Raji (cell line): Measurements from ENCODE around the gene CYP4F3.

Experiments used
- POLR2A ChIP-seq: IDR thresholded peaks from 2 replicates; pipeline ENCODE4 v1.6.1; 2011; ENCODE audit warnings: low read depth, low read length, control low read depth; ENCODE audit not compliant: insufficient read depth

The CYP4F3 gene

DNA sequence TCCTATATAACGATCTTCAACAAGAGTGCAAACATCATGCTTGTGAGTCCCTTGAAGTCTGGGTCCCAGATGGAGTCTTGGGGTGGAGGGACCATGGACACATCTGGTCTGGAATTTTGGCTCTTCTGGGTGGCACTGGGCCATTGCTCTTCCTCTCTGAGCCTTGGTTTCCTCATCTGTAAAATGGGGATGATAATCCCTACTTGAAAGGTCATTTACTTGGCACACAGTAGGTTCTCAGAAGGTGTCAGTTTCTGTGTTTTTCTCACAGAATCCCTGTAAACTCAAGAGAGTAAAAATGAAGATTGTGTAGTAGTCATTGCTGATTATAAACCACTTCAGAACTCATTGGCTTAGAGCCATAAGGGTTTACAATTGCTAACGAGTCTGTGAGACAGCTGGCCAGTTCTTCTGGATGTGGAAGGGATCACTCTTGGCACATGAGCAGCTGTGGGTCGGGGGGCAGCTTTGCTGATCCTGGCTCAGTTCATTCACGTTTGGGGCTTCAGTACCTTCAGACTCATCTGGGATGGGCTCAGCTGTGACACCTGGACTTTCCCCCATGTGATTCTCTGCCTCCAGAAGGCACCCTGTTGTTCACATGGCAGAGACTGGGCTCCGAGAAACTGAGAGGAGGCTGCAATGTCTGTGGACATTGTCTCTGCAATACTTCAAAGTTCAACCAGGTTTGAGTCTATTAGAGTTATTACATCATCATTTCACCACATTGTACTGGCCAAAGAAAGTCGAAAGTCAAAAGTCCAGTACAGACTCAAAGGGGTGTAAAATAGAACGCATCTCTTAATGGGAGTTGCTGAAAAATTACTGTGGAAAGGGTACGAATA, 40.0 kb downstream of the CYP4F3 start:
- no peak for TF ChIP-seq POLR2A

DNA sequence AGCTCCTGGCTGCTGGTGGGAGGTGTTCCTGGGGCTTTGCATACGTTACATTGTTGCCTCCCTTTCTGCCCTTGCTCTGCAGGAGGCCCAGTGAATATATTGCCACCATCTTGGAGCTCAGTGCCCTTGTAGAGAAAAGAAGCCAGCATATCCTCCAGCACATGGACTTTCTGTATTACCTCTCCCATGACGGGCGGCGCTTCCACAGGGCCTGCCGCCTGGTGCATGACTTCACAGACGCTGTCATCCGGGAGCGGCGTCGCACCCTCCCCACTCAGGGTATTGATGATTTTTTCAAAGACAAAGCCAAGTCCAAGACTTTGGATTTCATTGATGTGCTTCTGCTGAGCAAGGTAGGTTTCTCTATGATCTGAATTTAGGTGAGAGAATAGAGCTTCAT, 42.7 kb downstream of the CYP4F3 start:
- no peak for TF ChIP-seq POLR2A

DNA sequence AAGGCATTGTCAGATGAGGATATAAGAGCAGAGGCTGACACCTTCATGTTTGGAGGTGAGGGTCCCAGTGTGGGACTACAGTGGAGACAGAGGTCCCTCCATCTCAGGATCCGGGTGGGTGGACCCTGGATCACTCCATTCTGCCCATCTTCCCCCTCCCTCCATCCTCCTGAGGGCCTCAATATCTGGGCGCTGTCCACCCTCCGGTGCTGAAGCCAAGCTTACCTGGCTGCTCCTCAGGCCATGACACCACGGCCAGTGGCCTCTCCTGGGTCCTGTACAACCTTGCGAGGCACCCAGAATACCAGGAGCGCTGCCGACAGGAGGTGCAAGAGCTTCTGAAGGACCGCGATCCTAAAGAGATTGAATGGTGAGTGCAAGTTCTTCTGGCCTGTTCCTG, 44.1 kb downstream of the CYP4F3 start:
- no peak for TF ChIP-seq POLR2A

DNA sequence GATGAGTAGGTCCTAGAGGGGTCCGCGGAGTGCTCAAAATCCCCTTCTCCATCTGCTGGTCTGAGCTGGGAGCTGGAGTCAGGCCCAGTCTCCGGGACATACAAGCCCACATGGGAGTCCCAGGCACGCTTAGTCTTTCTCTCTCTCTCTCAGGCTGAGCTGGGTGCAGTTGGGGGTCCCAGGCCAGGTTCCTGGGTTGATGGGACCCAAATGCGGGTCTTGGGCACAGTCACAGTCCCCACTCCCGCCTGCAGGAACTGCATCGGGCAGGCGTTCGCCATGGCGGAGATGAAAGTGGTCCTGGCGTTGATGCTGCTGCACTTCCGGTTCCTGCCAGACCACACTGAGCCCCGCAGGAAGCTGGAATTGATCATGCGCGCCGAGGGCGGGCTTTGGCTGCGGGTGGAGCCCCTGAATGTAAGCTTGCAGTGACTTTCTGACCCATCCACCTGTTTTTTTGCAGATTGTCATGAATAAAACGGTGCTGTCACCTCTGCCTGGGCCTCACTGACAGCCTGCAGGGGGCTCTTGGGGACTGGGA, 56.0 kb downstream of the CYP4F3 start:
- TF ChIP-seq POLR2A = no peak

DNA sequence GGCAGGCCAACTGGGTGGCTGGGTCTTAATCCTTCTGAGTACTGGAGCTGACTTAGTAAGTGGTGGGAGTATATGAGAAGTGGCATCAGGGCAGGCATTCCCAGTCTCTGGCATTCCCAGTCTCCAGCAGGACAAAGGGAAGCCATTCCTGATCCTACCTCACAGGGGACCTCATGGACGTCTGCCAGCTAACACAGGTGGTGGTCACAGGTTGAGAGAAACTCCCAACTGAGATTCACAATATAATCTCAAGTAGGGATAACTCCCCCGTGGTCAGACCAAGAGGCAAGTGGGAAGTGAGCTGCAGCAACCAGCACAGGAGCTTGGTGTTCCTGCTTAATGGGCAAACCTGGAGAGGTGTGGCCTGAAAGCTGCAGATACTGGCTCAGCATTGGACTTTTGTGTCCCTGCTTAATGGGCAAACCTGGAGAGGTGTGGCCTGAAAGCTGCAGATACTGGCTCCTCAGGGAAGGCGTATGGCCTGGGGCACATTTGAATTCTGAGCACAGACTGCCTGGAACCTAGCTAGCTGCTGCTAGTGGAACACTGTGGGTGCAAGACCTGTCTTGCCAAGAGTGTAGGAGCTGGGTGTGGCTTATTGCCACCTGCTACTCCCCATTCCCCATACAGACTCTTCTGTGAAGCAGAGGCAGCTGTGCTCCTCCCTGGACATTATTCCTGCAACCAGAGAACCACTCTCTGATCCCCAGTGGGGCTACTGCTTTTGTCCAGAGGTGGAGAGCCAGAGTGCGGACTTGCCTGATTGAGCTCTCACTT, 61.2 kb downstream of the CYP4F3 start:
- no peak for TF ChIP-seq POLR2A

DNA sequence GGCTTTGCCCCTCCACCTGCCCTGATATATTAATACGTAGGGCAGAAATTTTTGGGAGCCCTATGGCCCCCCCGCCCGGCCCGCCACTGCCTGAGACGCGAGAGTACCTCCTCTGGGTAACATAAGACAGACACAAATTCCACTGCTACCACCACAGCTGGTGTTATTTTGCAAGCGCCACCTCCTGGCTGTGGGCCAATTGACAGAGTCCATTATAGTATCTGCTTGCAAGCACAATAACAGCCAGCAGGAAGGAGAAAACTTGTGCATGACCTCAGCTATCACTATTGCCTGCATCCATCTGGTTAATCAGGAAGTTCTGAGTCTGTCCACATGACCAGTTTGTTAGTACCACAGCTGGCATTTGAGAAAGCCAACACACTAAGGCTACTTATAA, 61.8 kb downstream of the CYP4F3 start:
- TF ChIP-seq POLR2A = no peak
